ENCODE measurements around the gene MAP3K7. TPM values are rescaled to one million over a fixed set of nuclear protein-coding genes. Genes with fewer than 3 reads are reported as not detected.

The MAP3K7 gene
- total and polyA plus RNA-seq, 2 of the 8 experiments (the other 6 are each of a cell fraction or from before 2014, with no cell fraction given), result 27.3 to 34.8 TPM

GRCh38 chr6:90478278-90478677 lies 108.6 kb downstream of the MAP3K7 start:
- no peak overlapping the region for H2BK20ac ChIP-seq (ENCODE audit: low read length)
- H2BK12ac ChIP-seq (ENCODE audit: low read depth, low read length), result peak overlapping the region; percentile 51; the same call in 1 of the 2 replicates
- FAIRE-seq (peak; percentile 50), DNase-seq (ENCODE audit: low read depth in 1 of 2, low spot score in 2 of 2) (peak; percentile 31 to 56)
- H3K56ac ChIP-seq (replicated peaks; ENCODE audit: insufficient read length, low read depth, low read length), result no peak overlapping the region
- H3K23me2 ChIP-seq (ENCODE audit: low read depth, low read length), result no peaks in the 10 kb centered on the region
- no peaks in the 10 kb centered on the region for H3K27me3 ChIP-seq (replicated peaks in 1 of 4; ENCODE audit: control insufficient read depth in 3 of 4, extremely low read depth in 1 of 4, insufficient read depth in 3 of 4, low read length in 3 of 4)
- H3K14ac ChIP-seq (ENCODE audit: insufficient read length), result no peak overlapping the region
- no peak overlapping the region for H3K23ac ChIP-seq (ENCODE audit: insufficient read length)
- H3K4me1 ChIP-seq (replicated peaks in 1 of 4; ENCODE audit: control insufficient read depth in 3 of 4, insufficient read depth in 4 of 4, low read length in 3 of 4), result peaks cover 2 to 10% (median 5%) of the 10 kb centered on the region in 4 experiments; a peak in 4 of 7 replicates
- H4K5ac ChIP-seq (ENCODE audit: insufficient read length, low read depth, low read length), result no peak overlapping the region
- ChIA-PET POLR2A (ENCODE audit: partially characterized antibody) (interaction anchor here (1.2 to 1.6 kb wide), 2 partner anchors 16 to 183 kb away, joined by 3 to 4 read pairs; no protein-coding TSS in a partner anchor), CTCF (ENCODE audit: partially characterized antibody) (interaction anchor here (0.6 to 12.4 kb wide), 43 partner anchors 8 to 867 kb away, joined by 3 to 234 read pairs (median 7); partner anchors contain the start of gene BACH2)
- H3K36me3 ChIP-seq (ENCODE audit: control insufficient read depth in 2 of 4, insufficient read depth in 4 of 4, low read length in 3 of 4), result no peaks in the 10 kb centered on the region
- H3K9ac ChIP-seq (replicated peaks in 1 of 4; ENCODE audit: extremely low read depth in 1 of 4, low read depth in 3 of 4, low read length in 3 of 4), result no peak overlapping the region
- no peak overlapping the region for H2BK120ac ChIP-seq (replicated peaks; ENCODE audit: low read depth, low read length)
- H3K27ac ChIP-seq (ENCODE audit: low read depth, low read length), result no peak overlapping the region
- H3K79me1 ChIP-seq (ENCODE audit: low read depth, low read length), result no peaks in the 10 kb centered on the region
- H3K18ac ChIP-seq (ENCODE audit: extremely low read depth, low read length), result no peak overlapping the region; the same call in 1 of the 2 replicates
- no peak overlapping the region for H4K91ac ChIP-seq (replicated peaks; ENCODE audit: insufficient read length, low read length)
- H4K20me1 ChIP-seq (replicated peaks in 1 of 2; ENCODE audit: control insufficient read depth in 1 of 2, insufficient read depth in 2 of 2, low read length in 2 of 2), result no peaks in the 10 kb centered on the region
- no peak overlapping the region for H4K8ac ChIP-seq (ENCODE audit: extremely low read depth, insufficient read depth, low read length)
- H3K4me2 ChIP-seq (ENCODE audit: insufficient read depth in 1 of 2, low read depth in 2 of 2, low read length in 2 of 2), result no peak overlapping the region; a peak in 1 of 4 replicates
- H2AFZ ChIP-seq (ENCODE audit: low read length), result peak overlapping the region; percentile 15; the same call in 1 of the 2 replicates
- H3K79me2 ChIP-seq (ENCODE audit: control insufficient read depth in 1 of 2, insufficient read depth in 2 of 2, low read length in 2 of 2), result no peaks in the 10 kb centered on the region
- H2AK5ac ChIP-seq (ENCODE audit: low read depth, low read length), result no peak overlapping the region
- 76% methylated on average over 4 of the region's 4 CpGs; no CpG with 5 or more reads in 1 of the 2 experiments for WGBS, 2 experiments (ENCODE audit: extremely low coverage in 1 of 2, insufficient coverage in 1 of 2, insufficient read length in 1 of 2, insufficient replicate concordance in 2 of 2, low coverage in 1 of 2, low lambda C conversion rate in 2 of 2, missing lambda C conversion rate in 1 of 2)
- H2BK5ac ChIP-seq (ENCODE audit: low read depth, low read length), result peak overlapping the region; percentile 48; the same call in 1 of the 2 replicates
- H2BK15ac ChIP-seq (ENCODE audit: low read length), result no peak overlapping the region
- no peak overlapping the region for H3K4me3 ChIP-seq (ENCODE audit: extremely low read depth in 1 of 4, insufficient read depth in 2 of 4, low read depth in 3 of 4, low read length in 4 of 4)
- no peaks in the 10 kb centered on the region for H3K9me3 ChIP-seq (ENCODE audit: insufficient read depth in 2 of 2, low read depth in 1 of 2, low read length in 1 of 2)
- H3K4ac ChIP-seq (replicated peaks; ENCODE audit: insufficient read length, low read depth, low read length), result no peak overlapping the region
- TF ChIP-seq JUN (IDR thresholded peaks at IDR 0.05; ENCODE audit: low read depth, low read length) (no peak), YY1 (IDR thresholded peaks at IDR 0.05; ENCODE audit: low read depth, low read length) (peak; percentile 79; the same call in 1 of the 2 replicates), CHD2 (IDR thresholded peaks at IDR 0.05; ENCODE audit: low read length) (no peak), BRCA1 (IDR thresholded peaks at IDR 0.05; ENCODE audit: low read depth, low read length) (no peak)
- TF ChIP-seq, protein P1, sequence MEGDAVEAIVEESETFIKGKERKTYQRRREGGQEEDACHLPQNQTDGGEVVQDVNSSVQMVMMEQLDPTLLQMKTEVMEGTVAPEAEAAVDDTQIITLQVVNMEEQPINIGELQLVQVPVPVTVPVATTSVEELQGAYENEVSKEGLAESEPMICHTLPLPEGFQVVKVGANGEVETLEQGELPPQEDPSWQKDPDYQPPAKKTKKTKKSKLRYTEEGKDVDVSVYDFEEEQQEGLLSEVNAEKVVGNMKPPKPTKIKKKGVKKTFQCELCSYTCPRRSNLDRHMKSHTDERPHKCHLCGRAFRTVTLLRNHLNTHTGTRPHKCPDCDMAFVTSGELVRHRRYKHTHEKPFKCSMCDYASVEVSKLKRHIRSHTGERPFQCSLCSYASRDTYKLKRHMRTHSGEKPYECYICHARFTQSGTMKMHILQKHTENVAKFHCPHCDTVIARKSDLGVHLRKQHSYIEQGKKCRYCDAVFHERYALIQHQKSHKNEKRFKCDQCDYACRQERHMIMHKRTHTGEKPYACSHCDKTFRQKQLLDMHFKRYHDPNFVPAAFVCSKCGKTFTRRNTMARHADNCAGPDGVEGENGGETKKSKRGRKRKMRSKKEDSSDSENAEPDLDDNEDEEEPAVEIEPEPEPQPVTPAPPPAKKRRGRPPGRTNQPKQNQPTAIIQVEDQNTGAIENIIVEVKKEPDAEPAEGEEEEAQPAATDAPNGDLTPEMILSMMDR (IDR thresholded peaks at IDR 0.05; ENCODE audit: control extremely low read depth in 1 of 3, insufficient read depth in 1 of 3, low read depth in 1 of 3, low read length in 3 of 3), result peak; percentile 62 to 76 (median 68)

Data from H1 (cell line).